ENCODE results near the gene TBCK.
A peak's percentile ranks its signal among the peaks of the same experiment; 100 is the strongest.
"Not testable (repeated sequence)": the region's sequence is repeated elsewhere in the genome, so short reads cannot be mapped to it uniquely, and the experiment has no call there.

Gene TBCK

GRCh38 chr4:106315968-106316772 lies at the start of gene TBCK, which contains the start of gene AIMP1:
Gene TBCK (minus strand): TSS chr4:106316209. CDS start chr4:106308960, 7,249 bp downstream.
Gene AIMP1 (plus strand): TSS chr4:106316550. CDS start chr4:106325010, 8,460 bp downstream.
- DNase-seq: peak; percentile 73

GRCh38 chr4:106365613-106366012 lies 49.6 kb upstream of the TBCK start:
- DNase-seq: no peak

- no peak for DNase-seq
Observed at GRCh38 chr4:106364282-106364681, 48.3 kb upstream of the TBCK start.

- DNase-seq: no peak
Observed at GRCh38 chr4:106362086-106362825, 46.2 kb upstream of the TBCK start.

GRCh38 chr4:106358899-106359298 lies 42.9 kb upstream of the TBCK start:
- no peak for DNase-seq

GRCh38 chr4:106355193-106355592 lies 39.2 kb upstream of the TBCK start:
- no peak for DNase-seq

GRCh38 chr4:106353786-106354185 lies 37.8 kb upstream of the TBCK start:
- DNase-seq: no peak

- no peak for DNase-seq
Observed at GRCh38 chr4:106351016-106351415, 35.0 kb upstream of the TBCK start.

- DNase-seq: no peak
Observed at GRCh38 chr4:106347167-106347566, 31.2 kb upstream of the TBCK start.

- DNase-seq: no peak
Observed at GRCh38 chr4:106344647-106344970, 28.6 kb upstream of the TBCK start.

GRCh38 chr4:106343865-106344646 lies 28.0 kb upstream of the TBCK start:
- no peak for DNase-seq

GRCh38 chr4:106340774-106341173 lies 24.8 kb upstream of the TBCK start:
- DNase-seq: no peak

GRCh38 chr4:106339431-106339830 lies 23.4 kb upstream of the TBCK start:
- DNase-seq: no peak

GRCh38 chr4:106338671-106339070 lies 22.7 kb upstream of the TBCK start:
- DNase-seq: no peak

- no peak for DNase-seq
Observed at GRCh38 chr4:106337916-106338315, 21.9 kb upstream of the TBCK start.

- no peak for DNase-seq
Observed at GRCh38 chr4:106336618-106337017, 20.6 kb upstream of the TBCK start.

GRCh38 chr4:106334741-106335470 lies 18.9 kb upstream of the TBCK start:
- no peak for DNase-seq

- no peak for DNase-seq
Observed at GRCh38 chr4:106333186-106333585, 17.2 kb upstream of the TBCK start.

GRCh38 chr4:106329041-106329618 lies 13.1 kb upstream of the TBCK start:
- DNase-seq: peak; percentile 4

- no peak for DNase-seq
Observed at GRCh38 chr4:106325800-106326199, 9.8 kb upstream of the TBCK start.

- no peak for DNase-seq
Observed at GRCh38 chr4:106323119-106323518, 7.1 kb upstream of the TBCK start.

- not testable (repeated sequence) for DNase-seq
Observed at GRCh38 chr4:106321814-106322213, 5.8 kb upstream of the TBCK start.

All from NCI-H748 treated with DMSO at 0.1 percent for 48 hours (cell line).